HG03521 (cell line): Measurements from ENCODE around the gene APOC4.
"Not testable (repeated sequence)": the region's sequence is repeated elsewhere in the genome, so short reads cannot be mapped to it uniquely, and the experiment has no call there.

Experiments used
- ATAC-seq: cut with Tn5 transposase; IDR thresholded peaks from one replicate; pipeline ENCODE4 v1.9.1; 2021; ENCODE audit warnings: mild to moderate bottlenecking, moderate library complexity; ENCODE audit not compliant: unreplicated experiment

Gene APOC4, protein sequence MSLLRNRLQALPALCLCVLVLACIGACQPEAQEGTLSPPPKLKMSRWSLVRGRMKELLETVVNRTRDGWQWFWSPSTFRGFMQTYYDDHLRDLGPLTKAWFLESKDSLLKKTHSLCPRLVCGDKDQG

DNA sequence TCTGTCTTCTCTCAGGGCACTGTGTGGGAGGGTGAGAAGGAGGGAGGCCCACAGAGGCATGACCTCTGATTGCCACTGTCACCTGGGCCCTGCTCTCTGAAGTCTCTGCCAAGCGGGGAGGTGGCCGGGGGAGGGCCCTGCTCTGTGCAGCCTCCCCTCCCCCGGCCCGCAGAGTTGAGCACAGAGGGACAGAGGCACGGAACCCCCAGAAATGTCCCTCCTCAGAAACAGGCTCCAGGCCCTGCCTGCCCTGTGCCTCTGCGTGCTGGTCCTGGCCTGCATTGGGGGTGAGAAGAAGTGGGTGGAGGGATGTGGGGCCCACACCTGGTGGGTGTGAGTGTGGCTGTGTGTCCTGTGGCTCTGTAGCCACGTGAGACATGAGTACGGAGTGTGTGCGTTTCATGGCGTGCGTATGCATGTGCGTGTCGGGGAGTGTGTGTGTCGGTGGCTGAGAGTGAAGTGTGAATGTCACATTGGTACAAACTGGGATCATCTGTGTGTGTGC is at the start of gene APOC4:
TSS of gene APOC4 (plus strand) at position 171 of the 505 bp plus-strand sequence. CDS start at position 212, 41 bp downstream.
- no peak for ATAC-seq

DNA sequence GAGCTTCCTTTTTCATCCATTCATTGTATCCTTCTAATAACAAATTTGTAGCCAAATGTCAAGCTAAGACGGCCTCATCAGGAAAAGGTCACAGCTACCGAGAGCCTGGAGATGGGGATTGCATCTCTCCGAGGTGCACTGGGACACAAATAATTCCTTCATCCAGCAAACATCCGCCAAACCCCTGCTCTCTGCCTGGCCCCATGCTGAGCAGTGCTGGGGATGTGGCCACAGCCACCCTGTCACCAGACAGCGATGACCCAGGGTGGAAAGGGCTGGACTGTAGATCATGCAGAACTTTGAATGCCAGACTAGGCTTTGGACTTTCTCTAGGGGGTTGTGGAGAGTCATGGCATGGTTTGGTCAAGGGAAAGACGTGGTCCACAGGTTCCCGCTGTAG is 49.1 kb upstream of the APOC4 start:
- no peak for ATAC-seq

DNA sequence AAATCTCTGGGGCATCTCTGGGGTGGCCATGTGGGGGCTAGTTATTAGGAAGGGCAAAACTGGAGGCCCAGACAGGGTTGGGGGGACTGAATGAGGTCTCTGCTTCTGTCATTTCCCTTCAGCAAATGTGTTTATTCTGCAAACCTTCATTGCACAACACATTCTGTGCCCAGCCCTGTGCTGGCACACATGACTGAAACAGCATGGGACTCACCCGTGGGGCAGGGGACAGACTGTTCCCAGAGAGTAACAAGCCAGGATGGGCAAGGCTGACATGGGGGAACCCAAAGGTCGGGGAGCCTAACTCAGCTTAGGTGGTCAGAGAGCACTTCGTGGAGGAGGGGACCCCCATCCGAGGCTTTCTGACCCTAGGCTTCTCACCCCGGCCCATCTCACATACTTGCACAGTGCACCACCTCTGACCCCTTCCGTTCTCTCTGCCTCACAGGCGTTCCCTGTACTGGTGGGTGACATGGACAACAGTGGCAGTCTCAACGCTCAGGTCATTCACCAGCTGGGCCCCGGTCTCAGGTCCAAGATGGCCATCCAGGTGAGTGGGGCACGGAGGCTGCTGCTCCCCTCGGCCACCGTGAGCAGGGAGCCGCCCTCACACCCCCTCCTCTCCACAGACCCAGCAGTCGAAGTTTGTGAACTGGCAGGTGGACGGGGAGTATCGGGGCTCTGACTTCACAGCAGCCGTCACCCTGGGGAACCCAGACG is 48.5 kb upstream of the APOC4 start:
- no peak for ATAC-seq

DNA sequence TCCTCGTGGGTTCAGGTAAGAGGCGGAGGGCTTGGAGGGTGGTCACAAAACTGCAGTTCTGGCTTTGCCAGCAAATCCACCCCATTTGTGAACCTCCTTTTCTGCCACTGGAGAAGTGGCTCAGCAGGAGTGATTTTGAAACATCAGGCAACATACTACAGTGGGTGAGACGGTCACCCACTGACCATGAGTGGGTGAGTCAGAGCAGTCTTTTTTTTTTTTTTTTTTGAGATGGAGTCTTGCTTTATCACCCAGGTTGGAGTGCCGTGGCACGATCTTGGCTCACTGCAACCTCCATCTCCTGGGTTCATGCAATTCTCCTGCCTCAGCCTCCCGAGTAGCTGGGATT is 48.0 kb upstream of the APOC4 start:
- no peak for ATAC-seq

DNA sequence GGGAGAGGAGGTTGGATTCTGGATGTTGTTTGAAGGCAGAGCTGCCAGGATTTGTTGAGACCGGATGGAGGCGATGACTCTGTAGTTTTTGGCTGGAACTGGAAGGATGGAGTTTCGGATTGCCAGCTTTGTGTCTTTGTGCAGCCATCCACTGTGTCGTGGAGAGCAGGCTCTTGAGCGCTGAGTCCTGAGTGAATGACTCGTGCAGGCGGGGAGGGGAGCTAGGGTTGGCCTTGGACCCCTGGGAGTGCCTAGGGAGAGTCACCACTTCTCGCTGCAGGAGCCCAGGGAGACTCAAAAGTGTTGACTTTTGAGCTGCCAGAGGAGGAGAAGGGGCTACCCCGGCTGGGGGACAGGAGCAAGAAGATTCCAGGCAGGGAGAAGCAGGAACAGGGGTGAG is 47.1 kb upstream of the APOC4 start:
- ATAC-seq: no peak

DNA sequence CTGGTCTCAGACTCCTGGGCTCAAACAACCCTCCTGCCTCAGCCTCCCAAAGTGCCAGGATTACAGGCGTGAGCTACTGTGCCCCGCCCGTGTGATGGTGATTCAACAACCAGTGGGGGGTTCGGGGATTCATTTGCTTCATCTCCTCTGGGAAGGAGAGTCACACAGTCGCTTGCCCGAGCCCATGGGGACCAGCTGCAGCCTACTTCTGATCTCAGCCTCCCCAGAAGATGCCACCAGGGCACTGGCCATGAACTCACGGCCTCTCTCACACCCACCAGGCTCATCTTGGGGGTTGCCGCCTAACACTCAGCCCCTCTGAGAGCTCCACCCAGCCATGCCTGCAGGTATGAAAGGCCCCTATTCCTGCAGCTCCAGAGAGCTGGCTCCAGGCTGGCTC is 44.2 kb upstream of the APOC4 start:
- no peak for ATAC-seq

DNA sequence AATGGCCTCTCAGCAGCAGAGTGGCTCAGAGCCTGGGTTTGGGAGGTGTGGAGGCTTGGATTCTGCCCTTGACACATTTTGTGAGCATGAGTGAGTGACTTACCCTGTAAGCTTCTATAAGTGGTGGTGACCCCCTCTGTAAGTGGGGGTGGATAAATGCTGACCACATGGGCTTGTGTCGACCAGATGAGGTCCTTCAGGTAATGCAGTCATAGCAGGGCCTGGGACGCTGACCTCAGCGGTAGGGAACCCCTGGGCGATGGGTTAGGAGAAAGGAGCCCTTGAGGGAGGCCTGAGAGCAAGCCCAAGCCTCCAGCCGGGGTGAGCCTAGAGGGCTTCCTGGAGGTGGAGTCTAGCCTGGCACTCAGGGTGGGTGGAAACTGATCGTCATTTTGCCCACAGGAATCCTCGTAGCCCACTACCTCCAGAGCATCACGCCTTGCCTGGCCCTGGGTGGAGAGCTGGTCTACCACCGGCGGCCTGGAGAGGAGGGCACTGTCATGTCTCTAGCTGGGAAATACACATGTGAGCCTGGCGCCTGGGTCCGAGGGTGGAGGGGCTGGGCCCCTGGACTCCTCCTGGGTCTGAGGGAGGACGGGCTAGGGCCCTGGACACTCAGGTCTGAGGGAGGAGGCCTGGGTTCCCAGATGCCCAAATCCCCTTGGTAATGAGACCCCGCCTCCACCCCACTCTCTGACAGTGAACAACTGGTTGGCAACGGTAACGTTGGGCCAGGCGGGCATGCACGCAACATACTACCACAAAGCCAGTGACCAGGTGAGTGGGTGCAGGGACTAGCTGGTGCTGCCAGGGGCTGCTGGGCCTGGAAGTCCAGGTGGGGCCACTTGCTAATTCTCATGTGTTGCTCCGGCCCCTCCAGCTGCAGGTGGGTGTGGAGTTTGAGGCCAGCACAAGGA is 41.5 kb upstream of the APOC4 start:
- ATAC-seq: no peak

DNA sequence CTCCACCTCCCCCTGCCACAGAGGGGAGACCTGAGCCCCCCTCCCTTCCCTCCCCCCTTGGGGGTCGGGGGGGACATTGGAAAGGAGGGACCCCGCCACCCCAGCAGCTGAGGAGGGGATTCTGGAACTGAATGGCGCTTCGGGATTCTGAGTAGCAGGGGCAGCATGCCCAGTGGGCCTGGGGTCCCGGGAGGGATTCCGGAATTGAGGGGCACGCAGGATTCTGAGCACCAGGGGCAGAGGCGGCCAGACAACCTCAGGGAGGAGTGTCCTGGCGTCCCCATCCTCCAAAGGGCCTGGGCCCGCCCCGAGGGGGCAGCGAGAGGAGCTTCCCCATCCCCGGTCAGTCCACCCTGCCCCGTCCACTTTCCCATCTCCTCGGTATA is 38.8 kb upstream of the APOC4 start:
- no peak for ATAC-seq

DNA sequence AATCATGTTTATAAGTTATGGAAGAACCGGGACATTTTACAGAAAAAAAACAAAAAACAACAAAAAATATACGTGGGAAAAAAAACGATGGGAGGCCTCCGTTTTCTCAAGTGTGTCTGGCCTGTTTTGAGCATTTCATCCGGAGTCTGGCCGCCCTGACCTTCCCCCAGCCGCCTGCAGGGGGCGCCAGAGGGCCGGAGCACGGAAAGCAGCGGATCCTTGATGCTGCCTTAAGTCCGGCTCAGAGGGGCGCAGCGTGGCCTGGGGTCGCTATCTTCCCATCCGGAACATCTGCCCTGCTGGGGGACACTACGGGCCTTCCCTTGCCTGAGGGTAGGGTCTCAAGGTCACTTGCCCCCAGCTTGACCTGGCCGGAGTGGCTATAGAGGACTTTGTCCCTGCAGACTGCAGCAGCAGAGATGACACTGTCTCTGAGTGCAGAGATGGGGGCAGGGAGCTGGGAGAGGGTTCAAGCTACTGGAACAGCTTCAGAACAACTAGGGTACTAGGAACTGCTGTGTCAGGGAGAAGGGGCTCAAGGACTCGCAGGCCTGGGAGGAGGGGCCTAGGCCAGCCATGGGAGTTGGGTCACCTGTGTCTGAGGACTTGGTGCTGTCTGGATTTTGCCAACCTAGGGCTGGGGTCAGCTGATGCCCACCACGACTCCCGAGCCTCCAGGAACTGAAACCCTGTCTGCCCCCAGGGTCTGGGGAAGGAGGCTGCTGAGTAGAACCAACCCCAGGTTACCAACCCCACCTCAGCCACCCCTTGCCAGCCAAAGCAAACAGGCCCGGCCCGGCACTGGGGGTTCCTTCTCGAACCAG is 38.2 kb upstream of the APOC4 start:
- ATAC-seq: no peak

DNA sequence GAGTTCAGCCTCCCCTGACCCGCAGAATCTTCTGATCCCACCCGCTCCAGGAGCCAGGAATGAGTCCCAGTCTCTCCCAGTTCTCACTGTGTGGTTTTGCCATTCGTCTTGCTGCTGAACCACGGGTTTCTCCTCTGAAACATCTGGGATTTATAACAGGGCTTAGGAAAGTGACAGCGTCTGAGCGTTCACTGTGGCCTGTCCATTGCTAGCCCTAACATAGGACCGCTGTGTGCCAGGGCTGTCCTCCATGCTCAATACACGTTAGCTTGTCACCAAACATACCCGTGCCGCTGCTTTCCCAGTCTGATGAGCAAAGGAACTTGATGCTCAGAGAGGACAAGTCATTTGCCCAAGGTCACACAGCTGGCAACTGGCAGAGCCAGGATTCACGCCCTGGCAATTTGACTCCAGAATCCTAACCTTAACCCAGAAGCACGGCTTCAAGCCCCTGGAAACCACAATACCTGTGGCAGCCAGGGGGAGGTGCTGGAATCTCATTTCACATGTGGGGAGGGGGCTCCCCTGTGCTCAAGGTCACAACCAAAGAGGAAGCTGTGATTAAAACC is 37.5 kb upstream of the APOC4 start:
- no peak for ATAC-seq

DNA sequence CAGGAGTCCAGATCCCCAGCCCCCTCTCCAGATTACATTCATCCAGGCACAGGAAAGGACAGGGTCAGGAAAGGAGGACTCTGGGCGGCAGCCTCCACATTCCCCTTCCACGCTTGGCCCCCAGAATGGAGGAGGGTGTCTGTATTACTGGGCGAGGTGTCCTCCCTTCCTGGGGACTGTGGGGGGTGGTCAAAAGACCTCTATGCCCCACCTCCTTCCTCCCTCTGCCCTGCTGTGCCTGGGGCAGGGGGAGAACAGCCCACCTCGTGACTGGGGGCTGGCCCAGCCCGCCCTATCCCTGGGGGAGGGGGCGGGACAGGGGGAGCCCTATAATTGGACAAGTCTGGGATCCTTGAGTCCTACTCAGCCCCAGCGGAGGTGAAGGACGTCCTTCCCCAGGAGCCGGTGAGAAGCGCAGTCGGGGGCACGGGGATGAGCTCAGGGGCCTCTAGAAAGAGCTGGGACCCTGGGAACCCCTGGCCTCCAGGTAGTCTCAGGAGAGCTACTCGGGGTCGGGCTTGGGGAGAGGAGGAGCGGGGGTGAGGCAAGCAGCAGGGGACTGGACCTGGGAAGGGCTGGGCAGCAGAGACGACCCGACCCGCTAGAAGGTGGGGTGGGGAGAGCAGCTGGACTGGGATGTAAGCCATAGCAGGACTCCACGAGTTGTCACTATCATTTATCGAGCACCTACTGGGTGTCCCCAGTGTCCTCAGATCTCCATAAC is 36.4 kb upstream of the APOC4 start, which contains the start of gene APOE:
TSS of gene APOE (plus strand) at position 360 of the 724 bp plus-strand sequence. CDS start 829 bp downstream, outside the sequence.
- no peak for ATAC-seq

DNA sequence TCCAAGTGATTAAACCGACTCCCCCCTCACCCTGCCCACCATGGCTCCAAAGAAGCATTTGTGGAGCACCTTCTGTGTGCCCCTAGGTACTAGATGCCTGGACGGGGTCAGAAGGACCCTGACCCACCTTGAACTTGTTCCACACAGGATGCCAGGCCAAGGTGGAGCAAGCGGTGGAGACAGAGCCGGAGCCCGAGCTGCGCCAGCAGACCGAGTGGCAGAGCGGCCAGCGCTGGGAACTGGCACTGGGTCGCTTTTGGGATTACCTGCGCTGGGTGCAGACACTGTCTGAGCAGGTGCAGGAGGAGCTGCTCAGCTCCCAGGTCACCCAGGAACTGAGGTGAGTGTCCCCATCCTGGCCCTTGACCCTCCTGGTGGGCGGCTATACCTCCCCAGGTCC is 34.4 kb upstream of the APOC4 start:
- ATAC-seq: no peak

DNA sequence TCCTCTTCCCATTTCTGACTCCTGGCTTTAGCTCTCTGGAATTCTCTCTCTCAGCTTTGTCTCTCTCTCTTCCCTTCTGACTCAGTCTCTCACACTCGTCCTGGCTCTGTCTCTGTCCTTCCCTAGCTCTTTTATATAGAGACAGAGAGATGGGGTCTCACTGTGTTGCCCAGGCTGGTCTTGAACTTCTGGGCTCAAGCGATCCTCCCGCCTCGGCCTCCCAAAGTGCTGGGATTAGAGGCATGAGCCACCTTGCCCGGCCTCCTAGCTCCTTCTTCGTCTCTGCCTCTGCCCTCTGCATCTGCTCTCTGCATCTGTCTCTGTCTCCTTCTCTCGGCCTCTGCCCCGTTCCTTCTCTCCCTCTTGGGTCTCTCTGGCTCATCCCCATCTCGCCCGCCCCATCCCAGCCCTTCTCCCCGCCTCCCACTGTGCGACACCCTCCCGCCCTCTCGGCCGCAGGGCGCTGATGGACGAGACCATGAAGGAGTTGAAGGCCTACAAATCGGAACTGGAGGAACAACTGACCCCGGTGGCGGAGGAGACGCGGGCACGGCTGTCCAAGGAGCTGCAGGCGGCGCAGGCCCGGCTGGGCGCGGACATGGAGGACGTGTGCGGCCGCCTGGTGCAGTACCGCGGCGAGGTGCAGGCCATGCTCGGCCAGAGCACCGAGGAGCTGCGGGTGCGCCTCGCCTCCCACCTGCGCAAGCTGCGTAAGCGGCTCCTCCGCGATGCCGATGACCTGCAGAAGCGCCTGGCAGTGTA is 33.8 kb upstream of the APOC4 start:
- ATAC-seq: no peak

DNA sequence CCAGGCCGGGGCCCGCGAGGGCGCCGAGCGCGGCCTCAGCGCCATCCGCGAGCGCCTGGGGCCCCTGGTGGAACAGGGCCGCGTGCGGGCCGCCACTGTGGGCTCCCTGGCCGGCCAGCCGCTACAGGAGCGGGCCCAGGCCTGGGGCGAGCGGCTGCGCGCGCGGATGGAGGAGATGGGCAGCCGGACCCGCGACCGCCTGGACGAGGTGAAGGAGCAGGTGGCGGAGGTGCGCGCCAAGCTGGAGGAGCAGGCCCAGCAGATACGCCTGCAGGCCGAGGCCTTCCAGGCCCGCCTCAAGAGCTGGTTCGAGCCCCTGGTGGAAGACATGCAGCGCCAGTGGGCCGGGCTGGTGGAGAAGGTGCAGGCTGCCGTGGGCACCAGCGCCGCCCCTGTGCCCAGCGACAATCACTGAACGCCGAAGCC is 33.2 kb upstream of the APOC4 start:
- no peak for ATAC-seq

DNA sequence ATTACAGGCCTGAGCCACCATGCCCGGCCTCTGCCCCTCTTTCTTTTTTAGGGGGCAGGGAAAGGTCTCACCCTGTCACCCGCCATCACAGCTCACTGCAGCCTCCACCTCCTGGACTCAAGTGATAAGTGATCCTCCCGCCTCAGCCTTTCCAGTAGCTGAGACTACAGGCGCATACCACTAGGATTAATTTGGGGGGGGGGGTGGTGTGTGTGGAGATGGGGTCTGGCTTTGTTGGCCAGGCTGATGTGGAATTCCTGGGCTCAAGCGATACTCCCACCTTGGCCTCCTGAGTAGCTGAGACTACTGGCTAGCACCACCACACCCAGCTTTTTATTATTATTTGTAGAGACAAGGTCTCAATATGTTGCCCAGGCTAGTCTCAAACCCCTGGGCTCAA is 32.3 kb upstream of the APOC4 start:
- no peak for ATAC-seq

DNA sequence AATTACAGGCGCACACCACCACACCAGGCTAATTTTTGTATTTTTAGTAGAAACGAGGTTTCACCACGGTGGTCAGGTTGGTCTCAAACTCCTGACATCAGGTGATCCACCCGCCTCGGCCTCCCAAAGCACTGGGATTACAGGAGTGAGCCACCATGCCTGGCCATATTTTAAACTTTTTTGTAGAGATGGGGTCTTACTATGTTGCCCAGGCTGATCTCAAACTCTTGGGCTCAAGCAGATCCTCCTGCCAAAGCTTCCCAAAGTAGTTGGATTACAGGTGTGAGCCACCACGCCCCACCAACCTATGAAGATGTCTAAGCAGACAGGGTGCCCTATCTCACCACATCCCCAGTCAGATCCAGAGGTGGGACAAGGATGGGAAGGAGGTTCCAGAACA is 30.1 kb upstream of the APOC4 start:
- not testable (repeated sequence) for ATAC-seq

DNA sequence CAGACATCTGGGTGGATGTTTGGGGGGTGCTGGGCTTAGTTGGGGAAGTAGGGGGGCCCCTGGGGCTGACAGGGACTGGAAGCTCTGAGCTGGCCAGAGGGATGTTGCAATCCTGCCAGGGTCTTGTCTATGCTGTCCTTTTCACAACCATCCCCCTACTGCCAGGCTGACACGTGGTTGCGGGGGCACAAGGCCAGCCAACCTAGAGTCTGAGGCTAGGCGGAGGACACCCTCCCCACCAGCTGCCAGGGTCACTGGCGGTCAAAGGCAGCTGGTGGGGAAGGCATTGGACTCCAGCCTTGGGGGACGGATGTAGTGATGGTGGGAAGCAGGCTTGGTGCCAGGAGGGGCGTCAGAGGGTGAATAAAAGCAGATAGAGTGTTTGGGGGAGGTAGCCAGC is 29.2 kb upstream of the APOC4 start:
- no peak for ATAC-seq

DNA sequence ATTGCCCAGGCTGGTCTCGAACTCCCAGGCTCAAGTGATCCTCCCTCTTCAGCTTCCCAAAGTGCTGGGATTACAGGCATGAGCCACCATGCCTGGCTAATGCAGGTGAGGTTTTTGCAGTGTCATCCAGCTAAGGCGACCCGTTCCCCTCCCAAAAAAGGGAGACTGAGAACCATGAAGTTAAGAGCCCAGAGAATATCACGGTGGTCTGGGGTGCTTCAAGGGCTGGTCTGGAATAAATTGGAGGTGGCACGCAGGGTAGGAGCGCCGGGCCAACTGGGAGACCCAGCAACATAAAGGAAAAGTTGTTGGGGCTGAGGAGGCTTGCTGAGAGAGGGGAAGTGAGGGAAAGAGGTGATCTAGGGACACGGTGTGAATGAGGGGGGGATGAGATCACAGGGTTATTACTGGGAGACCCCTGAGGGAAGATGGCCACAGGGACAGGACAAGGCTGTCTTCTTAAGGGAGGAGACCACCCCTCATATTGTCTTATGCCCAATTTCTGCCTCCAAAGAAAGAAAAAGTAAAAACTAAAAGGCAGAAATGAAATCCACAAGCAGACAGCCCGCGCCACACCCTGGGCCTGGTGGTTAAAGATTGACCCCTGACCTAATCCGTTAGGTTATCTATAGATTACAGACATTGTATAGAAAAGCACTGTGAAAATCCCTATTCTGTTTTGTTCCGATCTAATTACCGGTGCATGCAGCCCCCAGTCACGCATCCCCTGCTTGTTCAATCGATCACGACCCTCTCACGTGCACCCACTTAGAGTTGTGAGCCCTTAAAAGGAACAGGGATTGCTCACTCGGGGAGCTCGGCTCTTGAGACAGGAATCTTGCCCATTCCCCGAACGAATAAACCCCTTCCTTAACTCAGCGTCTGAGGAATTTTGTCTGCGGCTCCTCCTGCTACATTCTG is 28.3 kb upstream of the APOC4 start:
- ATAC-seq: not testable (repeated sequence)
